RWPE2 (cell line): ENCODE results near the gene DIP2B.

Experiments used
- ATAC-seq: fragments of 200-7000 bp; cut with Tn5 transposase; 3 replicates; pipeline ENCODE4 v1.9.1; 2021; ENCODE audit warnings: low read depth
- DNase-seq: peaks from one replicate; pipeline ENCODE4 v3.0.0-alpha.2; 2020; ENCODE audit warnings: low spot score
- H3K27ac ChIP-seq: fragments of 450-650 bp; 2 replicates; pipeline ENCODE4 v1.5.1; 2017; ENCODE audit warnings: mild to moderate bottlenecking; ENCODE audit not compliant: poor library complexity, severe bottlenecking
- H3K27me3 ChIP-seq: fragments of 250-450 bp; sonication (Bioruptor Pico); 2 replicates; pipeline ENCODE4 v1.5.1; 2021; ENCODE audit warnings: mild to moderate bottlenecking, moderate library complexity; ENCODE audit not compliant: insufficient read depth, poor library complexity, severe bottlenecking
- H3K36me3 ChIP-seq: fragments of 250-450 bp; sonication (Bioruptor Pico); 2 replicates; pipeline ENCODE4 v1.5.1; 2020; ENCODE audit warnings: low read depth, mild to moderate bottlenecking, moderate library complexity
- H3K4me1 ChIP-seq: fragments of 250-450 bp; sonication (Bioruptor Pico); 2 replicates; pipeline ENCODE4 v1.5.1; 2021; ENCODE audit warnings: mild to moderate bottlenecking, moderate library complexity; ENCODE audit not compliant: insufficient read depth, poor library complexity, severe bottlenecking
- H3K4me3 ChIP-seq: fragments of 250-450 bp; sonication (Bioruptor Pico); 2 replicates; pipeline ENCODE4 v1.5.1; 2021; ENCODE audit warnings: mild to moderate bottlenecking, moderate library complexity; ENCODE audit not compliant: severe bottlenecking
- H3K9me3 ChIP-seq: fragments of 250-450 bp; sonication (Bioruptor Pico); 2 replicates; pipeline ENCODE4 v1.5.1; 2021; ENCODE audit warnings: mild to moderate bottlenecking, moderate library complexity; ENCODE audit not compliant: severe bottlenecking
- TF ChIP-seq, protein P1 (sequence below): fragments of 450-650 bp; IDR thresholded peaks from one replicate; pipeline ENCODE4 v1.5.1; 2017; ENCODE audit warnings: mild to moderate bottlenecking, moderate library complexity; ENCODE audit not compliant: poor library complexity, severe bottlenecking

DIP2B gene

DNA sequence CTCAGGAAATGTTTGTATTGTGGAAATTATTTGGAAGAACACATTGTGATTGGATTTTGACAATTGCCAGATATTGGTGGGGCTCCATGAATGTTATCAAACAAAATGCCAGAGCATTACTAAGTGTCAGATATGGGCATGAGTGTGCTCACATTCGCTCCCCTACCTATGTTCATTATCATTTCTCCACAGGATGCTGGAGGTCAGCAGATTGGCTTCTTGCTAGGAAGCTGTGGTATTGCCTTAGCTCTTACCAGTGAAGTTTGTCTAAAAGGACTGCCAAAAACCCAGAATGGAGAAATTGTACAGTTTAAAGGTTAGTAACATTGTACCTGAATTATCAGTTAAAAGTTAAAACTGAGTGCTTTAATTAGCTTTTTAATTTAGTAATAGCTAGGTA is 180.9 kb downstream of the DIP2B start:
- H3K36me3 ChIP-seq: peaks cover 63% of the 10 kb centered on the region
- no peaks in the 10 kb centered on the region for H3K4me1 ChIP-seq
- H3K9me3 ChIP-seq: no peaks in the 10 kb centered on the region
- no peak overlapping the region for H3K4me3 ChIP-seq
- H3K27ac ChIP-seq: no peak overlapping the region
- TF ChIP-seq, protein P1, sequence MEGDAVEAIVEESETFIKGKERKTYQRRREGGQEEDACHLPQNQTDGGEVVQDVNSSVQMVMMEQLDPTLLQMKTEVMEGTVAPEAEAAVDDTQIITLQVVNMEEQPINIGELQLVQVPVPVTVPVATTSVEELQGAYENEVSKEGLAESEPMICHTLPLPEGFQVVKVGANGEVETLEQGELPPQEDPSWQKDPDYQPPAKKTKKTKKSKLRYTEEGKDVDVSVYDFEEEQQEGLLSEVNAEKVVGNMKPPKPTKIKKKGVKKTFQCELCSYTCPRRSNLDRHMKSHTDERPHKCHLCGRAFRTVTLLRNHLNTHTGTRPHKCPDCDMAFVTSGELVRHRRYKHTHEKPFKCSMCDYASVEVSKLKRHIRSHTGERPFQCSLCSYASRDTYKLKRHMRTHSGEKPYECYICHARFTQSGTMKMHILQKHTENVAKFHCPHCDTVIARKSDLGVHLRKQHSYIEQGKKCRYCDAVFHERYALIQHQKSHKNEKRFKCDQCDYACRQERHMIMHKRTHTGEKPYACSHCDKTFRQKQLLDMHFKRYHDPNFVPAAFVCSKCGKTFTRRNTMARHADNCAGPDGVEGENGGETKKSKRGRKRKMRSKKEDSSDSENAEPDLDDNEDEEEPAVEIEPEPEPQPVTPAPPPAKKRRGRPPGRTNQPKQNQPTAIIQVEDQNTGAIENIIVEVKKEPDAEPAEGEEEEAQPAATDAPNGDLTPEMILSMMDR: no peak
- H3K27me3 ChIP-seq: no peaks in the 10 kb centered on the region
- ATAC-seq (no peak), DNase-seq (no peak)

DNA sequence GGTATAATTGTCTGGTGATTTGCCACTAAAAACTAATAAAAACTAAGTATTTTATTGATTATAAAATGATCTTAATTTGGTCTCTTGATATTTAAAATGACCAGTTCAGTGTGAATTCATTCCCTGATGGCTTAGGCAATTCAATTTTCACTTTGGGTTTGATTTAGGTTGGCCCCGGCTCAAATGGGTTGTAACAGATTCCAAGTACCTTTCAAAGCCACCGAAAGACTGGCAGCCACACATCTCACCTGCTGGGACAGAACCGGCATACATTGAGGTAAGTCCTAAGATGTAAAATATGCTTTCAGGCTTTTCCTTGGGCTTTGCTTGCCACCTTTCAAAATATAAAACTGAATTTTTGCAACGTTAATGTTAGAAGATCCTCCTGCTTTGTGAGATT is 181.6 kb downstream of the DIP2B start:
- Histone ChIP-seq H3K27ac (no peak overlapping the region), H3K36me3 (peaks cover 63% of the 10 kb centered on the region), H3K27me3 (no peaks in the 10 kb centered on the region), H3K4me3 (no peak overlapping the region), H3K9me3 (no peaks in the 10 kb centered on the region), H3K4me1 (no peaks in the 10 kb centered on the region)
- TF ChIP-seq, protein P1: no peak
- ATAC-seq: no peak
- DNase-seq: no peak

DNA sequence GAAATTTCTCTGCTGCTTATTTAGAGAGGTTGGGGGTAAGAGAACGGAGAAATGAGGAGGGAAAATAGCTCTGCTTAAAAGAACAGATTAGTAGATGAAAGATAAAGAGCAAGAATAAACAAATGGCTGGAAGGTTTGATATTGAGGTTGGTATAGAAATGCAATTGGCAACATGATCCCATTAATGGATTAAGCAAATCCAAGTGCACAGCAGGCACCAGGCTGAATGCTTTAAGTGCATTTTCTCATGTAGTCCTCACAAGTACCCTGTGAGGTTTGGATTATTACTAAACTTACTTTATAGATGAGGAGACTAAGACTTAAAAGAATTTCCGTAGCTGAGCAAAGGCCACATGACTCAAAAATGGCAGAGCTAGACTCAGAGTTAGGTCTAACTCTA is 182.2 kb downstream of the DIP2B start:
- no peaks in the 10 kb centered on the region for H3K9me3 ChIP-seq
- DNase-seq (no peak), ATAC-seq (no peak)
- no peak overlapping the region for H3K4me3 ChIP-seq
- TF ChIP-seq, protein P1: no peak
- peaks cover 67% of the 10 kb centered on the region for H3K36me3 ChIP-seq
- no peaks in the 10 kb centered on the region for H3K27me3 ChIP-seq
- H3K4me1 ChIP-seq: no peaks in the 10 kb centered on the region
- no peak overlapping the region for H3K27ac ChIP-seq

DNA sequence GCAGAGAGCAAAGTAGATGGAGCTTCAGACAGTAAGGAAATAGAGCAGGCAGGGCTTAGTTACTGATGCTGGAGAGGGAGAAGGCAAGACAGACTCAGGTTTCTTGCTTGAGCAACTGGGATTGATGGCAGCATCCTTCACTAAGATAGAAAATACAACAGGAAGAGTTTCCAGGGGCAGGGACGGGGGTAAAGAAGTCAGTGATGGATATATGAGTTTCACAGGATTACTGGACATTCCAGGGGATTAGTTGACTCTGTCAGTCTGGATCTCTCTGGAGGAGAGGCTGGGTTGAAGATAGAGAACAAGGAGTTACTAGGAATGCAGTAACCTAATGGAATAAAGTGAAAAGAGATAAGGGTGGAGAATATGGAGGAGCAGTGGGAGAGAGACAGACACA is 184.7 kb downstream of the DIP2B start:
- H3K36me3 ChIP-seq: peaks cover 64% of the 10 kb centered on the region
- ATAC-seq (no peak), DNase-seq (no peak)

DNA sequence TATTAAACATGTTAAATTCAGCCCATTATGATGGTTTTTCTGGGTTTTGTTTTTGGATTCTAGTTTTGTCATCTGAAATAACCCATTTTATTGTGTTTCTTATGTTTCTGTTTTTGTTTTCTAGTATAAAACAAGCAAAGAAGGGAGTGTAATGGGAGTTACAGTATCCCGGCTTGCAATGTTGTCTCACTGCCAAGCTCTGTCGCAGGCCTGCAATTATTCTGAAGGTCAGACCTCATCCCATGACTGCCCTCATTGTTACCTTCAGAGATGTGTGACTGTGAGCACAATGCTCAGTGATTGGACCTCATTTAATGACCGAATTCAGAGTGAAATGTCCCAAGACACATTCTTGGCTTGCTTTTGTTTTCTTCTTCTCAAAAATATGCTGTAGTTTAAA is 186.1 kb downstream of the DIP2B start:
- TF ChIP-seq, protein P1: no peak
- no peaks in the 10 kb centered on the region for H3K27me3 ChIP-seq
- no peak for ATAC-seq
- no peaks in the 10 kb centered on the region for H3K4me1 ChIP-seq
- no peak for DNase-seq
- no peak overlapping the region for H3K27ac ChIP-seq
- peaks cover 66% of the 10 kb centered on the region for H3K36me3 ChIP-seq
- no peak overlapping the region for H3K4me3 ChIP-seq
- H3K9me3 ChIP-seq: no peaks in the 10 kb centered on the region

More for the DNA sequence above, 184.7 kb downstream of the DIP2B start:
- H3K27ac ChIP-seq: no peak overlapping the region
- H3K9me3 ChIP-seq: no peaks in the 10 kb centered on the region
- no peak overlapping the region for H3K4me3 ChIP-seq
- TF ChIP-seq, protein P1: no peak
- no peaks in the 10 kb centered on the region for H3K27me3 ChIP-seq
- H3K4me1 ChIP-seq: no peaks in the 10 kb centered on the region
